K562 (cell line): ENCODE data around the gene ENDOV. TPM values are rescaled to one million over a fixed set of nuclear protein-coding genes. Genes with fewer than 3 reads are reported as not detected.

Source experiments
- ATAC-seq: fragments of 200-7000 bp; cut with Tn5 transposase; 3 replicates; pipeline ENCODE4 v1.9.1; 2020; ENCODE audit warnings: moderate library complexity
- BruUV-seq: library from RNA; stranded (reverse); fragments of 400-500 nt; replicated peaks from 2 replicates; lab custom pipeline; 2021; lab: Mats Ljungman, UMichigan
- CTCF ChIA-PET: fragments of 300-600 bp; formaldehyde crosslinking; extraction: SDS; loops from one replicate; lab custom pipeline; 2021; ENCODE audit warnings: low intra/inter-chr PET ratio; lab: Yijun Ruan, JAX
- POLR2A ChIA-PET: fragments of 300-600, 350-650 bp; sonication (Branson Sonifier 250); formaldehyde crosslinking; extraction: SDS; loops from one replicate; lab custom pipeline; 2021; ENCODE audit warnings: antibody characterized with exemption, inconsistent platforms; lab: Yijun Ruan, JAX
- DNase-seq, 4 experiments: peaks; one replicate each; pipeline versions ENCODE4 v3.0.0 to v3.0.0-alpha.2; 2011 to 2018; ENCODE audit warnings: low spot score in 3 of 4, mixed read lengths in 3 of 4; ENCODE audit errors: extremely low read depth in 1 of 4
- FAIRE-seq: peaks from 2 replicates; lab custom pipeline; 2011; peaks lifted over from hg19 to GRCh38; lab: Jason Lieb, UNC
- H2AFZ ChIP-seq: 2 replicates; pipeline ENCODE4 v1.6.0; 2011; ENCODE audit warnings: low read depth, low read length, control low read depth, inconsistent platforms
- H3K27ac ChIP-seq: fragments of 200-600 bp; 3 replicates; pipeline ENCODE4 v1.8.0; 2011; ENCODE audit warnings: low read depth, mild to moderate bottlenecking, control low read depth, inconsistent platforms, low read length, moderate library complexity, mixed read lengths; ENCODE audit errors: extremely low read depth
- H3K27me3 ChIP-seq, 2 experiments: fragments of 300-600 bp in 1 of 2; 2 replicates in 1 of 2; 3 replicates in 1 of 2; pipeline versions ENCODE4 v1.6.0 to v1.8.0; 2011; ENCODE audit warnings: inconsistent platforms in 2 of 2, low read length in 2 of 2, mild to moderate bottlenecking in 1 of 2, mixed read lengths in 1 of 2, moderate library complexity in 1 of 2; ENCODE audit not compliant: control insufficient read depth in 2 of 2, insufficient read depth in 2 of 2
- H3K36me3 ChIP-seq: fragments of 300-600 bp; 3 replicates; pipeline ENCODE4 v1.8.0; 2011; ENCODE audit warnings: mild to moderate bottlenecking, low read length, inconsistent platforms; ENCODE audit not compliant: control insufficient read depth, insufficient read depth
- H3K4me1 ChIP-seq, 2 experiments: fragments of 200-600 bp in 1 of 2; replicated peaks in 1 of 2; 2 replicates in 1 of 2; 3 replicates in 1 of 2; pipeline versions ENCODE4 v1.5.1 to v1.8.0; 2011; ENCODE audit warnings: inconsistent platforms in 2 of 2, low read length in 2 of 2, mild to moderate bottlenecking in 1 of 2, mixed read lengths in 1 of 2, moderate library complexity in 1 of 2; ENCODE audit not compliant: control insufficient read depth in 2 of 2, insufficient read depth in 2 of 2
- H3K4me2 ChIP-seq: 2 replicates; pipeline ENCODE4 v1.6.1; 2011; ENCODE audit warnings: low read length, control low read depth, inconsistent platforms, mixed read lengths; ENCODE audit not compliant: insufficient read depth
- H3K4me3 ChIP-seq: fragments of 200-600 bp; sonication (generic), shearing (Covaris generic); 2 replicates; pipeline ENCODE4 v1.5.1; 2016; ENCODE audit warnings: control low read depth, inconsistent platforms
- H3K79me2 ChIP-seq: fragments of 200-600 bp; 3 replicates; pipeline ENCODE4 v1.8.0; 2011; ENCODE audit warnings: low read length, inconsistent platforms; ENCODE audit not compliant: control insufficient read depth, insufficient read depth
- H3K9ac ChIP-seq, 2 experiments: 2 replicates each; pipeline versions ENCODE4 v1.6.0 to v1.6.1; 2011; ENCODE audit warnings: low read depth in 2 of 2, low read length in 2 of 2, control low read depth in 1 of 2, inconsistent platforms in 1 of 2, mild to moderate bottlenecking in 1 of 2, mixed read lengths in 1 of 2; ENCODE audit not compliant: insufficient read depth in 1 of 2
- H3K9me1 ChIP-seq: one replicate; pipeline ENCODE4 v1.6.0; 2011; ENCODE audit warnings: inconsistent platforms, mild to moderate bottlenecking, low read length, moderate library complexity; ENCODE audit not compliant: control insufficient read depth, insufficient read depth
- H3K9me3 ChIP-seq: replicated peaks from 2 replicates; pipeline ENCODE4 v1.5.1; 2011; ENCODE audit warnings: low read depth, low read length, inconsistent platforms; ENCODE audit not compliant: control insufficient read depth, insufficient read depth
- H4K20me1 ChIP-seq: replicated peaks from 2 replicates; pipeline ENCODE4 v1.6.1; 2011; ENCODE audit warnings: low read length, inconsistent platforms, mixed read lengths; ENCODE audit not compliant: control insufficient read depth, insufficient read depth
- AFF4 ChIP-seq: sonication (generic); formaldehyde crosslinking; IDR thresholded peaks from 2 replicates; pipeline ENCODE4 v1.8.0; 2023; ENCODE audit warnings: mild to moderate bottlenecking, missing genetic modification reagents
- CBX1 ChIP-seq: sonication (generic); IDR thresholded peaks from 2 replicates; pipeline ENCODE4 v1.6.1; 2016; ENCODE audit warnings: antibody characterized with exemption, low read depth, mild to moderate bottlenecking
- DLX4 ChIP-seq: fragments of 250-450 bp; sonication (Bioruptor Pico); IDR thresholded peaks from 2 replicates; pipeline ENCODE4 v1.6.1; 2021; ENCODE audit warnings: mild to moderate bottlenecking
- GABPB2 ChIP-seq: fragments of 250-450 bp; sonication (Bioruptor Pico); conservative IDR thresholded peaks from 2 replicates; pipeline ENCODE4 v1.5.1; 2021; ENCODE audit warnings: mild to moderate bottlenecking
- HMGN3 ChIP-seq: IDR thresholded peaks from 2 replicates; pipeline ENCODE4 v1.6.1; 2011; ENCODE audit warnings: borderline replicate concordance, low read depth, mild to moderate bottlenecking, mixed read lengths, low read length; ENCODE audit not compliant: insufficient read length; ENCODE audit errors: extremely low read depth
- ID3 ChIP-seq, 2 experiments: fragments of 250-450 bp in 1 of 2; fragments of 450-650 bp in 1 of 2; sonication (Bioruptor Pico) in 1 of 2; IDR thresholded peaks; 2 replicates each; pipeline versions ENCODE4 v1.6.1 to v1.8.0; 2016 to 2021; ENCODE audit warnings: mild to moderate bottlenecking in 2 of 2, moderate library complexity in 2 of 2, missing compliant biosample characterization in 1 of 2, missing genetic modification characterization in 1 of 2
- L3MBTL2 ChIP-seq: fragments of 450-650 bp; IDR thresholded peaks from 2 replicates; pipeline ENCODE4 v1.6.1; 2016; ENCODE audit warnings: mild to moderate bottlenecking, moderate library complexity
- NCOA4 ChIP-seq: fragments of 450-650 bp; IDR thresholded peaks from 2 replicates; pipeline ENCODE4 v1.6.1; 2018; ENCODE audit warnings: mild to moderate bottlenecking; ENCODE audit not compliant: partially characterized antibody
- POLR2G ChIP-seq: fragments of 200-400 bp; formaldehyde crosslinking; IDR thresholded peaks from 2 replicates; pipeline ENCODE4 v1.6.1; 2017; ENCODE audit warnings: low read depth, mild to moderate bottlenecking, antibody characterized with exemption, low read length, moderate library complexity
- SAFB2 ChIP-seq: fragments of 200-400 bp; formaldehyde crosslinking; IDR thresholded peaks from 2 replicates; pipeline ENCODE4 v1.6.1; 2018; ENCODE audit warnings: borderline replicate concordance, low read length, low read depth, moderate library complexity; ENCODE audit not compliant: severe bottlenecking
- SIX5 ChIP-seq, 2 experiments: IDR thresholded peaks; 2 replicates each; pipeline ENCODE4 v1.6.1; 2011; ENCODE audit warnings: low read length in 2 of 2, borderline replicate concordance in 1 of 2, low read depth in 1 of 2, mild to moderate bottlenecking in 1 of 2, moderate library complexity in 1 of 2; ENCODE audit not compliant: insufficient read depth in 1 of 2
- ZNF347 ChIP-seq: fragments of 450-650 bp; formaldehyde crosslinking; IDR thresholded peaks from 2 replicates; pipeline ENCODE4 v1.4.0; 2020; ENCODE audit warnings: low read depth, mild to moderate bottlenecking, moderate library complexity
- ZNF644 ChIP-seq: fragments of 200-800 bp; sonication (Bioruptor generic); IDR thresholded peaks from 2 replicates; pipeline ENCODE4 v1.6.1; 2016; ENCODE audit warnings: low read depth, missing genetic modification characterization, missing compliant biosample characterization
- ZNF778 ChIP-seq: fragments of 450-650 bp; formaldehyde crosslinking; IDR thresholded peaks from 2 replicates; pipeline ENCODE4 v1.4.0; 2020; ENCODE audit warnings: mild to moderate bottlenecking, moderate library complexity
- WGBS: fragments of 100-300 bp; shearing (Covaris generic); methylation state at CpG from one replicate; pipeline ENCODE4 v1.1.6; 2016; ENCODE audit warnings: low coverage, mixed read lengths; ENCODE audit not compliant: insufficient coverage; ENCODE audit errors: missing lambda C conversion rate; 5-methylcytosine and 5-hydroxymethylcytosine counted together
- in situ Hi-C: fragments of 300-500 bp; cut with MboI; formaldehyde crosslinking; loops from 4 replicates; pipeline ENCODE4 v1.15.0; 2018; ENCODE audit warnings: inconsistent platforms, mixed read lengths
- intact Hi-C: fragments of 100-400 bp; cut with micrococcal nuclease; formaldehyde crosslinking; loops from 2 replicates; pipeline ENCODE4 v1.14.2; 2022
- polyA plus RNA-seq, 8 experiments: library from polyadenylated mRNA; depleted of rRNA in 4 of 8; stranded (reverse) in 5 of 8; unstranded in 3 of 8; fragments of >200 nt; fragmentation: Nextera tagmentation in 2 of 8; fragmentation: Illumina TruSeq in 1 of 8; extraction: Ambion mirVana in 2 of 8; extraction: Trizol in 1 of 8; gene quantifications; 2 replicates each; pipeline versions ENCODE4 v1.2.1 to v1.2.3, GENCODE V29; 2011 to 2014; ENCODE audit warnings: inconsistent platforms in 1 of 8, missing spikeins in 1 of 8
- total RNA-seq, 7 experiments: library from RNA; depleted of rRNA in 6 of 7; stranded (reverse); fragments of >200 nt in 6 of 7; fragmentation: Illumina TruSeq in 2 of 7; extraction: Trizol in 2 of 7; gene quantifications; 2 replicates each; pipeline versions ENCODE4 v1.2.1 to v1.2.3, GENCODE V29; 2011 to 2021; ENCODE audit warnings: low replicate concordance in 1 of 7

The ENDOV gene
- total and polyA plus RNA-seq, 9 of the 15 experiments (the other 6 are each of a cell fraction or from before 2014, with no cell fraction given) = 1.2 to 8.2 (median 3.7) TPM

DNA sequence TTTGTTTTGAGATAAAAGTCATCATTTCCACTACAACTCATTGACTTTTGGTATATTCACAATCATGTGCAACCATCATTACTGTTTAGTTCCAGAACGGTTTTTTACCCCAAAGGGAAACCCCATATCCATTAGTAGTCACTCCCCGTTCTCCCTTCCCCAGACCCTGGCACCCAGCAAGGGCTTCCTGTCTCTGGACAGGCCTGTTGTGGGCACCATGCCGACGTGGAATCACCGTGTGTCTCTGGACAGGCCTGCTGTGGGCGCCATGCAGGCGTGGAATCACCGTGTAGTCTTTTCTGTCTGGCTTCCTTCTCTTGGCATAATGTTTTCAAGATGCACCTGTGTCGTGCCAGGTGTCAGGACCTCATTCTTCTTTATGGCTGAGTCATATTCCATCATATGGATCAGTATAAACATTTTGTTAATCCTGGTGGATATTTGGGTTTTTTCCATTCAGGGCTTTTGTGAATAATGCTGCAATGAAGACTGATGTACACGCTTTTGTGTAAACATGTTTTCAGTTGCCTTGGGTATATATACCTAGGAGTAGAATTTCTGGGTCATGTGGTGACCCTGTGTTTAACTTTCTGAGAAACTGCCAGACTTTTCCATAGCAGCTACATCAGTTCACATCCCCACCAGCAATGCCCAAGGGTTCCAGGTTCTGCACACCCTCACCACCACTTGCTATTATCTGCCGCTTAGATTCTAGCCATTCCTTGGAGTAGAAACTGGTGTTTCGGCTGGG lies 19.1 kb downstream of the ENDOV start (continued):
- TF ChIP-seq AFF4 (CRISPR knock-in tag) (no peak), GABPB2 (CRISPR knock-in tag) (no peak), DLX4 (no peak), SIX5 (IDR thresholded peaks at IDR 0.05; ENCODE audit: borderline replicate concordance in 1 of 2, insufficient read depth in 1 of 2, low read depth in 1 of 2, low read length in 2 of 2) (no peak)
- TF ChIP-seq, all 486 proteins: peak for 0

DNA sequence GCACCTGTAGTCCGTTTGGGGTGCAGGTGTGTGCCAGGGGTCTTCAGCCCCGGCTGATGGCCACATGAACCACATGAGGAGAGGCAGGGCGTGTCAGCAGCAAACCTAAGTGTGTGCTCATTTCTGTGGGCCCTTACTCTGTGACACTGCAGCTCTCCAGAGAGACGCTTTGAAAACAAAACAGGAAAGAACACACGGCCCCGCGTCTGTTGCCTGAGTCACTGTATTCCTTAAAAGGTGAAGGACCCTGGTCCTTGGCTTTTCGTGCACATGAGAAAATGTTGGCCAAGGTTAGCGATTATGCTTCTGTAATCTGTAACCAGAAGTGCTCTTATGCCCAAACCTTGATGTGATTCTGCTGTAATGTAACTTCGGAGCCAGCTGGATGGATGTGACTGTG lies 22.6 kb downstream of the ENDOV start:
- Histone ChIP-seq H3K9me1 (no peaks in the 10 kb centered on the region), H3K27ac (no peak overlapping the region), H3K36me3 (no peaks in the 10 kb centered on the region), H3K4me2 (no peak overlapping the region), H3K4me3 (no peak overlapping the region), H3K4me1 (peaks cover 0 to 14% of the 10 kb centered on the region in 2 experiments; a peak in 2 of 5 replicates), H3K79me2 (no peaks in the 10 kb centered on the region), H2AFZ (no peak overlapping the region), H4K20me1 (peaks cover 14% of the 10 kb centered on the region), H3K9me3 (no peaks in the 10 kb centered on the region; the same call in 1 of the 2 replicates), H3K9ac (no peak overlapping the region), H3K27me3 (peaks cover 22 to 60% of the 10 kb centered on the region in 2 experiments; a peak in 3 of 5 replicates)
- intact Hi-C loops (no loop called here), in situ Hi-C loops (no loop called here)
- TF ChIP-seq L3MBTL2 (no peak), ZNF347 (no peak), ZNF644 (tag) (no peak), ZNF778 (CRISPR knock-in tag) (no peak), SAFB2 (no peak), NCOA4 (no peak), HMGN3 (no peak), CBX1 (no peak), POLR2G (no peak), ID3 (CRISPR knock-in tag; IDR thresholded peaks at IDR 0.05) (no peak), ID3 (tag; IDR thresholded peaks at IDR 0.05) (no peak)
- WGBS = 6% methylated on average over 10 of the region's 10 CpGs
- ATAC-seq = no peak
- ChIA-PET CTCF (no interaction called here), POLR2A (interaction anchor here (1.1 kb wide), 1 partner anchor 17 kb away, joined by 4 read pairs; no protein-coding TSS in a partner anchor)
- FAIRE-seq = no peak
- BruUV-seq = no TSS peak
- no peak for DNase-seq
